HG03039 (cell line): ENCODE data around the gene SMYD5.
"Not testable (repeated sequence)": the region's sequence is repeated elsewhere in the genome, so short reads cannot be mapped to it uniquely, and the experiment has no call there.

Source experiments
- ATAC-seq: cut with Tn5 transposase; IDR thresholded peaks from one replicate; pipeline ENCODE4 v1.9.1; 2021; ENCODE audit warnings: mild to moderate bottlenecking, moderate library complexity; ENCODE audit not compliant: unreplicated experiment

SMYD5 gene

GRCh38 chr2:73258186-73258912, 44.3 kb downstream of the SMYD5 start:
- no peak for ATAC-seq

- ATAC-seq, result no peak
Measured at GRCh38 chr2:73258913-73259215, 44.8 kb downstream of the SMYD5 start.

- ATAC-seq, result no peak
Measured at GRCh38 chr2:73259276-73259675, 45.2 kb downstream of the SMYD5 start.

GRCh38 chr2:73259704-73260337, 45.8 kb downstream of the SMYD5 start:
- no peak for ATAC-seq

- no peak for ATAC-seq
Measured at GRCh38 chr2:73260338-73260984, 46.4 kb downstream of the SMYD5 start.

- ATAC-seq, result no peak
Measured at GRCh38 chr2:73262108-73262651, 48.1 kb downstream of the SMYD5 start.

GRCh38 chr2:73262691-73263429, 48.8 kb downstream of the SMYD5 start:
- ATAC-seq, result not testable (repeated sequence)

GRCh38 chr2:73263540-73264331, 49.7 kb downstream of the SMYD5 start:
- no peak for ATAC-seq

GRCh38 chr2:73264332-73264606, 50.2 kb downstream of the SMYD5 start:
- ATAC-seq, result no peak

GRCh38 chr2:73264783-73265182, 50.7 kb downstream of the SMYD5 start:
- ATAC-seq, result no peak

GRCh38 chr2:73265298-73266060, 51.4 kb downstream of the SMYD5 start:
- no peak for ATAC-seq

GRCh38 chr2:73266061-73266901, 52.2 kb downstream of the SMYD5 start:
- ATAC-seq, result no peak

- no peak for ATAC-seq
Measured at GRCh38 chr2:73267008-73267407, 53.0 kb downstream of the SMYD5 start.

GRCh38 chr2:73268366-73268829, 54.4 kb downstream of the SMYD5 start:
- no peak for ATAC-seq

GRCh38 chr2:73268830-73269685, 55.0 kb downstream of the SMYD5 start:
- no peak for ATAC-seq

- ATAC-seq, result no peak
Measured at GRCh38 chr2:73269686-73270465, 55.8 kb downstream of the SMYD5 start.

GRCh38 chr2:73272270-73272669, 58.2 kb downstream of the SMYD5 start:
- ATAC-seq, result no peak
